Measurements from ENCODE around the gene ZFYVE9.
"Not testable (repeated sequence)": the region's sequence is repeated elsewhere in the genome, so short reads cannot be mapped to it uniquely, and the experiment has no call there.

Gene ZFYVE9

DNA sequence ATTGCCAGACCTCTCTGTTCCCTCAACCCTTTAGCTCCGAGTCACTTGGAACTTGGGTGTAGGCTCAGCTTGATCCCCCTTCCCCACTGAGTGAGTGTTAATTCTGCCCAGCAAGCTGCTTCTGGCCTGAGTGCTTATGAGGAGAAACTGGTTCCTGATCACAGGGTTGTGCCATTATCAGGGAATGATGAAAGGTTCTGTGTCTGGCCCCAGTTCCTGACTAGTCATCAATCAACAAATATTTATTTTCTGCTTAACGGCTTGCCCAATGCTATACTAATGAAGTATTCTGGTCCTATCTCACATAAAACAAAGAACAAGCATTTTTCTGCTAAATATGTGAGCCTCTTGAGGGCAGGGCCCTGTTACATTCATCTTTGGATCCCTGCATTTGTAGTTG, 203.4 kb downstream of the ZFYVE9 start:
- no peak for DNase-seq

- DNase-seq = no peak
Measured at GRCh38 chr1:52346653-52347052, 204.8 kb downstream of the ZFYVE9 start.

DNA sequence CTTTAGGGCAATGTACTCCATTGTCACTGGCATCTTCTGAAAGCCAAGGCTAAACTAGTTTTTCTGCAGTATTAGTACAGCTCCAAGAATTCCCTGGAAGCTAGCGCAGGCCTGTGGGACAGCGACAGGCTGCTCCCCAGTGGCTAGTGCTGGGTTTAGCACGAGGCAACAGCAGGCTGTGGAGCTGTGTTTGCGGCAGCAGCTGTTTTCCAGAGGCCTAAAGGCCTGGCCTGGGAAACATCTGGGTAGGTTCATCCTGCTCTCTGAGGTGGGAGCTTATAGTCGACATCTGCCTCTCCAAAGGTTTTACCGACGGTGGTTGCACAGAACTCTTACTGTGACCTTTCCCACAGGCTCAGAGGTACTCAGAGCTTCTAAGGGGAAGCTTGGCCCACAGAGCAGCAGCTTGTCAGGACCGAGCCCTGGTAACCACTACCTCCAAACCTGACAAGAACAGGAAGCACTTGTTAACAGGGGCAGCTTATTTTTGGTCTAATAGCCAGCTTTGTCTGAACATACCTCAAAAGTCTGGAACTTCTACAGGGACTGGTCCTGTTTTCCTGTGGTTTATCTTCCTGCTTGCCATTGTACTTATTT, 206.9 kb downstream of the ZFYVE9 start:
- no peak for DNase-seq

GRCh38 chr1:52352690-52353089, 210.8 kb downstream of the ZFYVE9 start:
- DNase-seq = no peak

DNA sequence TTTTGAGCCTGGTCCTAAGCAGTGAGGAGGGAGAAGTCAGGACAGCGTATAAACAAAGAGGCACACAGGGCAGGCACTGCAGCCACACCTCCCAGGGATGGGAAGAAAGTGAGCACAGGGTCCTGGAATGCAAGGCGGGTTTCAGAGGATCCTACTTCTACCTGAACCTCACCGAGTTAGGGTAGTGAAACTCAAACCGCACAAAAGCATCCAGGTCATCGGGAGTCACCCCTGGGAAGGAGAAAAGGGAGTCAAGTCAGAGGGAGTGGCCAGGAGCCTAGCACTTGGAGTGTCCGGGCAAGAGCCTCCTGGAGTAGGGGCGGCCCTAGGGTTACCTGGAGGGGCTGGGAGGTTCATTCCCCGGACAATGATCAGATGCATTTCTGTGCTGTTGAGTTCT, 213.5 kb downstream of the ZFYVE9 start:
- no peak for DNase-seq

- no peak for DNase-seq
Measured at GRCh38 chr1:52355847-52356505, 214.1 kb downstream of the ZFYVE9 start.

DNA sequence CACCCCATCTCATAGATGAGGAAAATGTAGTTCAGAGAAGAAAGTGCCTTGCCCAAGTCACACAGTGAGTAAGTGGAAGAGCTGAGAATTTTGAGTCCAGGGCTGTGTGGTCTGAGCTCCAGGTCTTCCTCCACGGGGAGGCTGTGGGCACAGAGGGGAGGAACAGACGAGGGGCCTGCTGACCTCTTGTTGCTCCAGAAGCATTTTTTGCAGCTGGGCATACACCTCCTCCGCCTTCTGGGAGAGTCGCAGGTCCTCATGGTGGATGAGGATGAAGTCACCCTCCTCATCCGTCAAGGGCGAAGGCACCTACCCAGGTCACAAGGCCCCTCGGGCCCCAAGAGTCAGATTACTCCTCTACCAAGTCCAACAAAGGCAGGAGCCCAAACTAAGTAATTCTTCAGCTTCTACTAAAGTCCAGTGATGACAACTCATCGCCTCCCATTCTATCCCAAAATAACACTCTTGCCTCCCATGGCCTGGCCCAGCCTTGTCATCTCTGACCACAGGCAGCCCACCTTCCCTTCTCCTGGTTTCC, 215.0 kb downstream of the ZFYVE9 start:
- DNase-seq = no peak

DNA sequence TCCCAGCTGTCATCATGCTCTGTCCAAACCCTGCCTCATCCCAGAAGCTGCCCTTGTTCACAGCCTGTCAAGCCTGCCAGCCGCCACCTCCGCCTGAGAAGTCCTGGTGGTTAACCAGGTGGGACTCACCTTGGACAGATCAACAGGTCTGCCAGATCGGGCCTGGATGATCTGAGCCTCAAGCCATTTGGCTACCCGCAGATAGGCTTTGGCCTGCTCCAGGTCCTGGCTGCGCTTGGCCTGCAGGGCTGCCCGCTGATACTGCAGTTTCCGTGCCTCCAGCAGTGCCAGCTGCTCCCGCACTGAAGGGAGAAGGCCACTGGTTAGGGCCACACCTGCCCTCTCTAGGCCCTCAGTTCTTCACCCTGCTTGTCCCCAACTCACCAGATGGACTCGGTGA, 215.5 kb downstream of the ZFYVE9 start:
- DNase-seq = no peak

DNA sequence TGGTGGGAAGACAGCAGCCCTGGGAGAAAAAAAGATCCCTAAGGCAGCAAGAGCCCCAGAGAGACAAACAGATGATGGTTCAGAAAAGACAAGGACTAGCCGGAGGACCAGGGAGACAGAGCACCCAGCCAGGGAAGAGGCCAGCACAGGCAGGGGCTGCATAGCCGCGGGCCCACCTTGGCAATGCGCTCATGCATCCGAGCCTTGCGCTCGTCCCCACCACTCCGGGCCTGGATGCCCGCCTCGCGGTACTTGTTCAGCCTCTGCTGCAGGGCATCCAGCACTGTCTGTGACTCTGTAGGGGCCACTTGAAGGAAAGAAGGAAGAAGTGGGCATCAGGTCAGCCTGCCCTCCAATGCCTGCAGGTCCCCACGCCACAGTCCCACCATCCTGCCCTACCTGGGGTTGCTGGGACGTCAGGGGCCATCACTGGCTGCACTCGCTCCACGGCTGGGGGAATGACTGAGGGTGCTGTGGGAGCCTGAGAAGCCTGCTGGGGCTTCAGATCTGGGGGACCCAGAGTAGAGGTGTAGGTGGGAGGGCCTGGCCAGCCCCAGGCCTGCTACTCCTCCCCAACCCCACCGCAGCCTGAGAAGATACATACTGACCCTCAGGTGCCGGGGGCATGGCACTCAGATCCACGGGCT, 217.1 kb downstream of the ZFYVE9 start:
- no peak for DNase-seq

GRCh38 chr1:52359676-52360594, 218.0 kb downstream of the ZFYVE9 start:
- DNase-seq = no peak

- DNase-seq = no peak
Measured at GRCh38 chr1:52360595-52360968, 218.7 kb downstream of the ZFYVE9 start.

- no peak for DNase-seq
Measured at GRCh38 chr1:52364235-52364839, 222.4 kb downstream of the ZFYVE9 start.

DNA sequence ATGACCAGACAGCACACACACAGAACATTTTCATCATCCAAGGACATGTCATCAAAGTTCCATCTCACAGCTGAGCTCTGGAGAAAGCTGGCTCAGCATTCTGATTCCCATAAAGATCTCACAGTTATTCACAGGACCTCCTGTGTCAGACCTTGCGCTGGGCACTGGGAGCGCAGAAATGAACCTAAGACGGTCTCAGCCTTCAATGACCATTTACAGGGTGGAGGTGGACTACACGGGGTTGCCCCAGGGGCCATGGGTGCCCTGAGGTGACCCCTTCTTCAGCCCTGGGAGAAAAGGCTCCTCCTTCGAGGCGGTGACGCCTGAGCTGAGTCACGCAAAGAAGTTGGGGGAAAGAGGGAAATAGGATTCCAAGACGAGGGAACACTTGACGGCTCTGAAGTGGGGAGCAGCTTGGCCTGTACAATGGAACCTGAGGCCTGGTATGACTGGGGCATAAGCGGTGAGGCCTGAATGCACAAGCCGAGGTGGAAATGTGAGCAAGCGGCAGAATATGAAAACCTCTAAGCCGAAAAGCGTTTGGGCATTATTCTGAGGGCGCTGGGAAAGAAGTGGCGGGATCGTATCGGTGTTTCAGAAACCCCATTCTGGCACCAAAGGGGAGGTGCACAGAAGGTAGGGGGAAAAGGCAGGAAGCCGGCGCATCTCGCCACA, 223.3 kb downstream of the ZFYVE9 start:
- DNase-seq = no peak

DNA sequence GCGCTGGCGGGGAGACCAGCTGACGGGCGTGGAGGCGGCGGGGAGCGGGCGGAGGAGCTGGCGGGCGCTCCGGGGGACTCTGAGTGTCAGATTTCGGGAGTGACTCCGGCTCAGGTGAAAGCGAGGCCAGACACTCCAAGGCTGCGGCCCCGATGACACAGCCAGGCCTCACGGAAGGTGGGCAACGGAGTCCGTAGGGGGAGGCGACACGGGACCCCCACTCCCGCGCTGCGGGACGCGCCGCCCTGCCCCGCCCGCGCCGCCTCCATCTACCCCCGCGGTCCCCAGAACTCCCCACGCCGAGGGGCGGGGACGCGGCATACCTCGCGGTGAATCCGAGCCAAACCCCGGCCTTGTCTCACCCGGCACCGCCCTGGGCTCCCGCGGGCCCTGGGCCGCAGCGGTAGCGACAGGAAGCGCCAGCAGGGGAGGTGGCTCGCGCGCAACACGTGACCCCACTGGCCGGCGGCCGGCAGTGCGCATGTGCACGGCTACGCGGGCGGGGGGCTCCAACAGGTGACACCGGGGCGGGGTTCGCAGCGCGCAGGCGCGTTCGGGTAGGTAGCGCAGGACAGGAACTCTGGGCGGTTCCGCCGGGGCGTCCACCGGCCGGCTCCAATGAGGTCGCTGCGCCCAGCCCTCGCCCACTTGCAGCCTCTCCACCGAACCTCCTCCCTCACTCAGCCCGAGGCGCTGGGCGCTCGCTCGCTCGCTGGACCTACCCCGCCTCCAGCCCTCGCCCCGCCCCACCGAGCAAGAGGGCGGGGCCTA, 224.0 kb downstream of the ZFYVE9 start, which contains the start of gene CC2D1B:
TSS of gene CC2D1B (minus strand) at position 460 of the 771 bp plus-strand sequence. CDS start 1,585 bp downstream, outside the sequence.
- DNase-seq = peak; percentile 96

DNA sequence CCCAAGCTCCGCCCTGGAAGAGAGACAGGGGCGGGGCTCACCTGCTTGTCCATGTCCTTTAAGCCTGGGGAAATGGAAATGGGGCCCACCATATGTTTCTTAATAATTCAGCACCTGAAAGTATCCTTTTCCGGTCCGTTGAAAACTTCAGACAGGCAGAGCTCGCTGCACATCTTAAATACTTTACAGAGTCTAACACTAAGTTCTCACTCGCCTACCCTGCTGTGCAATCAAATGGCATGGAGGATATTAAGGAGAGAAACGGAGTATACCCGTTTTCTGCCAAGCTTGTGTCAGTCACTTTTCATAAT, 224.6 kb downstream of the ZFYVE9 start:
- no peak for DNase-seq

- no peak for DNase-seq
Measured at GRCh38 chr1:52367272-52367671, 225.4 kb downstream of the ZFYVE9 start.

- peak; percentile 51 for DNase-seq
Measured at GRCh38 chr1:52368383-52369172, 226.7 kb downstream of the ZFYVE9 start.

GRCh38 chr1:52369851-52370250, 228.0 kb downstream of the ZFYVE9 start:
- not testable (repeated sequence) for DNase-seq

DNA sequence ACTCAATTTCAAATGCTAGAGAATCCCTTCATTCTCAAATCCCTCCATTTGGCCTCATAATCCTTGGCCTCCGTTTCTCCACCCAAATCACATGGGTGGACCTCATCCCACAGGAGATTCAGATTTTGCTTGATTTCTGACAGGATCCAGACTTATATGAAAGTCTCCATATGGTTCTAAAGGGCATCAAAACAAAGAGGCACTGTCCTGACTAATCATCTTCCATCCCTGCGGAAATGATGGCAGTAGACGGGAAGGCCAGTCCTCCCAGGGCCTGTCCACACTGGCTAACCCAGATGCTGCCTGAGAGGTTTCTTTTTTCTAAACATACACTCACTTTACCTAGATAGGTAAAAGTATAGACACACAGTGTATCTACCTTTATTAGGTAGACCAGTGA, 243.5 kb downstream of the ZFYVE9 start:
- no peak for DNase-seq

DNA sequence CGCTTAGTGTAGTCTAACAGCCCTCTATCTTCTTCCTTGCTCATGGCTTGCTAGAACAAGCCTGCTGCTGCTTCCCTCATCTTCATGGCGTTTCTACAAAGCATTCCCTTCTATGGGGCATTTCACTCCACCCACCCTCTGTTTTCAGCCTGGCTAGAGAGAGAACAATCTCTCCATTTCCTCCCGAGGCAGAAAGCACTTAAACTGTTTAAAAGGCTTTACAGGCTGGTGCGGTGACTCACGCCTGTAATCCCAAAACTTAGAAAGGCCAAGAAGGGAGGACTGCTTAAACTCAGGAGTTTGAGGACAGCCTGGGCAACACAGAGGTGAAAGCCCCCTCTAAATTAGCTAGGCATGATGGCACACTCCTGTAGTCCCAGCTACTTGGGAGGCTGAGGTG, 244.6 kb downstream of the ZFYVE9 start:
- no peak for DNase-seq

- DNase-seq = no peak
Measured at GRCh38 chr1:52393174-52393573, 251.3 kb downstream of the ZFYVE9 start.
